Measurements from ENCODE around the gene RABL6.
"Not testable (repeated sequence)": the region's sequence is repeated elsewhere in the genome, so short reads cannot be mapped to it uniquely, and the experiment has no call there.

The RABL6 gene, protein sequence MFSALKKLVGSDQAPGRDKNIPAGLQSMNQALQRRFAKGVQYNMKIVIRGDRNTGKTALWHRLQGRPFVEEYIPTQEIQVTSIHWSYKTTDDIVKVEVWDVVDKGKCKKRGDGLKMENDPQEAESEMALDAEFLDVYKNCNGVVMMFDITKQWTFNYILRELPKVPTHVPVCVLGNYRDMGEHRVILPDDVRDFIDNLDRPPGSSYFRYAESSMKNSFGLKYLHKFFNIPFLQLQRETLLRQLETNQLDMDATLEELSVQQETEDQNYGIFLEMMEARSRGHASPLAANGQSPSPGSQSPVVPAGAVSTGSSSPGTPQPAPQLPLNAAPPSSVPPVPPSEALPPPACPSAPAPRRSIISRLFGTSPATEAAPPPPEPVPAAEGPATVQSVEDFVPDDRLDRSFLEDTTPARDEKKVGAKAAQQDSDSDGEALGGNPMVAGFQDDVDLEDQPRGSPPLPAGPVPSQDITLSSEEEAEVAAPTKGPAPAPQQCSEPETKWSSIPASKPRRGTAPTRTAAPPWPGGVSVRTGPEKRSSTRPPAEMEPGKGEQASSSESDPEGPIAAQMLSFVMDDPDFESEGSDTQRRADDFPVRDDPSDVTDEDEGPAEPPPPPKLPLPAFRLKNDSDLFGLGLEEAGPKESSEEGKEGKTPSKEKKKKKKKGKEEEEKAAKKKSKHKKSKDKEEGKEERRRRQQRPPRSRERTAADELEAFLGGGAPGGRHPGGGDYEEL

DNA sequence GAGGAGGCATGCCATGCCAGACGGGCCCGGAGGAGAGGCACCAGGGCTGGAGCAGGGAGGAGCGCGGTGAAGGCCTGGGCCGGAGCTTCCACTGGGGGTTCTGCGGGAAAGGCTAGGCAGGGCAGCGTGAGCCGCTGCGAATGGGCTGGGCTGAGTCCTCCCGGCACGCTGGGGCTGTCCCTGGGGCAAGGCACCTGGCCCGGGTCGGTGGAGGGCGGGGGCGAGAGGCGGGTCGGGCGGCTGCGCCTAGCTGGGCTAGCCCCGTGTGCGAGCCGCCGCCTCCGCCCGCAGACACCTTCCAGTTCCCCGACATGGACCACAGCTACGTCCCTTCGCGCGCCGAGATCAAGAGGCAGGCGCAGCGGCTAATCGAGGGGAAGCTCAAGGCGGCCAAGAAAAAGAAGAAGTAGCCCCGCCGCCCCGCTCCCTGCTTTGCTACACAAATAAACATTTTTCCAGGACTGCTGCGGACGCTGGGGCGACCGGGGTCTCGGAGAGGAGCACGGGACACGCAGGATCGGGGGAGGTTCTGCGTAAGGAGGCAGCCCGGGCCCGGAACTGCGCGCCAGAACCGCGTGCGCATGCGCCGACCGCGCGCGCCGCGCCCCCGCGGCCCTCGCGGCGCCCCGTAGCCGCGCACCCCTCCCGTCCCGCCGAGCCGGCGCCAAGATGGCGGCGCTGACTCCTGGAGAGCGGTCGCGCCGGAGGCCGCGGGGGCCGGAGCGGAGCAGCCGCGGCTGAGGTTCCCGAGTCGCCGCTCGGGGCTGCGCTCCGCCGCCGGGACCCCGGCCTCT lies at the start of gene RABL6:
Gene RABL6, plus strand, starts transcription at position 668 of the 794 bp plus-strand sequence. CDS start 249 bp downstream, outside the sequence.
- peak; percentile 75 for DNase-seq

DNA sequence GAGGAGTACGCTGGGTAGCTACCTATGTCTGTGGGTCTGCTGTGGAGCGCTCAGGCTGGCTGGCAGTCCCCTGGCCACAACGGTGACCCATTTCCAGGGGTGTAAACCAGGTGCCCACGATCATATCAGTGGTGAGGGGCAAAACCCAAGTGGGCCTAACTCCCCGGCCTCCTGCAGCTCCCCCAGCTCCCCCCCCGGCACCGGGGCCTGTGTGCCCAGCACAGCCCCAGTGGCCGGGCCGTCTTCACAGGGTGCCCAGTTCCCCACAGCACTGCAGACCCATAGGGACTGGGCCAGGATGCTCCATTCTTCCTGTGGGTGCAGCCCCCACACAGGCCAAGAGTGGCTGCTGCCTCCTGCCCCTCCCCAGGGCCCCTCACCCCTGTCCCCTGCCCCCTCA lies 48.7 kb upstream of the RABL6 start:
- no peak for DNase-seq

DNA sequence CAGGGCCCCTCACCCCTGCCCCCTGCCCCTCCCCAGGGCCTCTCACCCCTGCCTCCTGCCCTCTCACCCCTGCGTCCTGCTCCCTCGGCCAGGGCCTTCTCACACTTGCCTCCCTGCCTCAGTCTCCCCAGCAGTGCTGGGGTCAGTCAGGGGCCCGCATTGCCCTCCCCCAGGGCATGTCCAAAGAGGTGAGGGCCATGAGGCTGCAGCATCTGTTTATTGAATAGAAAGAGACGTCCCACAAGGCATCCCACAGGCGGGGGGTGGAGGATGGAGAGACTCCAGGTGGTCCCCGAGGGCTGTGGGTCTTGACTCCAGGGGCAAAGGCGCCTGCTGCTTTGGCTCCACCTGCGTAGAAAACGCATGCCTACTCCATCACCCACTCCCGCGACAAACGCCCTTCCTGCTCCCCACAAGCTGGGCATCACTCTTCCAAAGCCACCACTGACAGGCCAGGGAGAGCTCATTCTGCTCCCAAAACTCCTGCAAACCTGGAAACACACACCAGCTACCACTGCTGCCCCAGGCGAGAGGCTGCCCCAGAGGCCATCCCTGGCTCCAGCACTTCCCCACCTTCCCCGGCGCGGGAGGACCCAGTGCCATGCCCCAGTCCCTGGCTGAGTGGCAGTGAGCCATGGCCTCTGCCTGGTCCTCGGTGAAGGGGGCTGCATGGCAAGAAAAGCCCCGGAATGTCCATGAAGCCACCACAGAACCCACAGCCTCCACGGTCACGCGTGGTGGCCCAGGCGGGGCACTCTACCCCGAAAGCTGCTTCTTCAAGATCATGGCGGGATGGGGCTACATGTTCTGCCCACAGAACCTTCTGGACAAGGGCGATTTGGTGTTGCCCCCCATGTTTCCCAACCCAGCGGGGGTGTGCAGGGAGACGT lies 48.1 kb upstream of the RABL6 start:
- no peak for DNase-seq

- DNase-seq = no peak
Measured at GRCh38 chr9:136760424-136760823, 47.3 kb upstream of the RABL6 start.

DNA sequence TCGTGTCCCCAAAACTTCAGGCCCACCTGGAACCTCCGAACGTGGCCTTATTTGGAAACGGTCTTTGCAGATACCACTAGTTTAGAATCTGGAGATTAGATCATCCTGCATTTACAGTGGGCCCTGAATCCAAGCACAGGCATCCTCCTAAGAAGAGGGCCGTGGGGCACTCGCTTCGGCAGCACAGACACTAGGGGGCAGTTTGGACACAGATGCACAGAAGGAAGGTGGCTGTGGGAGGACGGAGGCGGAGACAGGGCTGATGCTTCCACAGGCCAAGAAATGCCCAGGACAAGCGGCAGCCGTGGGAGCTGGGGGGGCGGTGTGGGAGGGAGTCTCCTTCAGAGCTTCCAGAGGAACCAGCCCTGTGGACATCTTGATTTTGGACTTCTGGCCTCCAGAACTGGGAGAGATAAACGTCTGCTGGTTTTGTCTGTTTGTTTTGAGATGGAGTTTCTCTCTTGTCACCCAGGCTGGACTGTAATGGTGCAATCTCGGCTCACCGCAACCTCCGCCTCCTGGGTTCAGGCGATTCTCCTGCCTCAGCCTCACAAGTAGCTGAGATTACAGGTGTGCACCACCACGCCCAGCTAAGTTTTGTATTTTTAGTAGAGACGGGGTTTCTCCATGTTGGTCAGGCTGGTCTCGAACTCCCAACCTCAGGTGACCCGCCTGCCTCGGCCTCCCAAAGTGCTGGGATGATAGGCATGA lies 46.8 kb upstream of the RABL6 start:
- DNase-seq = not testable (repeated sequence)

DNA sequence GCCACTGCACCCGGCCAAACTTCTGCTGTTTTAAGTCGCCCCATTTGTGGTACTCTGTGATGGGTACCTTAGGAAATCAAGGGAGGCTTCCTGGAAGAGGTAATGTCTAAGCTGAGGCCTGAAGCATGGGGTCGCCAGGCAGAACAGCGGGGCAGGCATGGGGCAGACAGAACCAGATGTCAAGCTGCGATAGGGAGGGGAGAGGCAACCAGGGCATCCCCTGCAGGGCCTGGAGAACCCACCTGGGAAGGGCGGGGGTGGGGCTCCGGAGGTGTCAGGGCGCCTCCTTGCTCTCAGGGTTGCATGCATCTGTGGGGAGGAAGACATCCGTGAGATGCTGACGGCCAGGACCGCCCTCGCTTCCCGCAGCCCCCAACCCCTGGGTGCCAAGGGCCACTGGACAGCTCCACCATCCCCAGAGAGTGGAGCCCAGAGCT lies 46.2 kb upstream of the RABL6 start:
- no peak for DNase-seq

- DNase-seq = no peak
Measured at GRCh38 chr9:136762221-136762691, 45.5 kb upstream of the RABL6 start.

DNA sequence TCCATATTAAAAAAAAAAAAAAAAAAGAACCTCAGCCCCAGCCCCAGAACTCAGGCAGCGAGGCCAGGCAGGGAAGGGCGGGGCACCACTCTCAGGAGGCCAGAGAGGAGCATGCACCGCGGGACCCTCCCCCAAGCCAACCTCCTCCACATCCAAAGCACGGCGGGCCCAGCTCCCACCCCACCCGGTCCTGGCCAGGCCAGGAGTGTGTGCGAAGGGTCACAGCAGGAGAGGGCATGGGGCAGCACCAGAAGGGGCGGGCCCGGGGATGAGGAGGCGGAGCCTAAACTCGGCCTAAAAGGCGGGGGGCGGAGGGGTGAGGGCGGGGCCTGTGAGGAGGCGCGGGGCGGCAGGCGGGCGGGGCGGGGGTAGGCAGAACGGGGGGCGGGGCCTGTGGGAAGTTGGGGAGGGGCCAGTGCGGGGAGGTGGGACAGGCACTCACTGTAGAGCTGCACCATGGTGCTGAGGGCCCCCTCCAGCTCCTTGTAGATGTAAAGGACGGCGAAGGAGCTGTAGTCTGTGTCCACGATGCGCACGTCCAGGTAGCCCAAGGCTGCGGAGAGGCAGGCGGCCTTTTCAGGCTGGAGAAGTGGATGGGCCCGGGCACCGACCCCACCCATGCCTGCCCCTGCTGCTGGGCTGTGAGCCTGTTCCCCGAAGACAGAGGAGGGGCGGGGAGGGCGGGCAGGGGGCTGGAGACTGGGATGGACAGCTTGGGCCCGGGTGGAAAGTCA lies 44.7 kb upstream of the RABL6 start:
- DNase-seq = peak; percentile 24

DNA sequence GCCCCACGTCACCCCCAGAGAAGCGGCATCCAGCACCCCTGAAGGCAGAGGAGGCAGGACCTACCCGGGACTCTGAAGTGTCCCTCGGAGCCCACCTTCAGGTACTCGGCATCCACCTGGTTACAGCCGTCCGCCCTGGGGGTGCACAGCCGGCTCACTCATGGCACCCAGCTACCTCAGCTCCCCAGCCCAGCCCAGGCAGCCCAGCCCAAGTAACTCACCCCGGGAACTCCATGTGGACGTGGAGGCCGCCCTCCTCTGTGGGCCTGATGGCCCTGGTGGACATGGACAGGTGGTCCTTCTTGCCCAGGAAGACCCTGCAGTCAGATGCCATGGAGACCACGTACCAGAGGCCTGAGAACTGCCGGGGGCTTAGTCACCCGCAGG lies 44.1 kb upstream of the RABL6 start:
- DNase-seq = no peak

DNA sequence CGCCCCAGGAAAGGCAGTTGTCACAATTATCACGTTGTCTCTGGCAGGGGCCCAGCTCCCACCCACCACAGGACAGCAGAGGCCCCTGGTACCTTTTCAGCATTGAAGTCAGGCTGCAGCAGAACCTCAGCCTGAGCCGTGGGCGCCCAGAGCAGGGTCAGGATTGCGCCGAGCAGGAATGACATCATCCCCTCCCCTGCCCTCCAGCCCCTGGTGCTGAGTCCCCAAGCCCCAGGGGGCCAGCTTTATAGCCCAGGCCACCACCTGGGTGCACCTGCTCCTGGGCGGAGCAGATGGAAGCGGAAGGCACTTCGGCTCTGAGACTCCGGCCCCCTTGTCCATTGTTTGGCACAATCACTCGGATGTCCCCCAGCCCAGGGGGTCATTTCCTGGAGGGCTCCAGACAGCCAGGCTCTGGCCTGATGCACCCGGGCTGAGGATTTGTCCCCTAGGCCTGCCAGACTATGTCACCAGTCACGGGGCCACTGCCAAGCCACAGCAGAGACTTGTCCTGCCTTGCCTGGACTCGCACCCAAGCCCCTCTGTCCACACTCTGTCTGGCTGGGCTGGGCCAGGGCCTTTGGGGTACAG lies 43.4 kb upstream of the RABL6 start, which contains the start of gene LCN15:
Gene LCN15, minus strand, starts transcription at position 218 of the 591 bp plus-strand sequence. Its CDS starts 30 bp downstream, at position 188.
- DNase-seq = no peak

DNA sequence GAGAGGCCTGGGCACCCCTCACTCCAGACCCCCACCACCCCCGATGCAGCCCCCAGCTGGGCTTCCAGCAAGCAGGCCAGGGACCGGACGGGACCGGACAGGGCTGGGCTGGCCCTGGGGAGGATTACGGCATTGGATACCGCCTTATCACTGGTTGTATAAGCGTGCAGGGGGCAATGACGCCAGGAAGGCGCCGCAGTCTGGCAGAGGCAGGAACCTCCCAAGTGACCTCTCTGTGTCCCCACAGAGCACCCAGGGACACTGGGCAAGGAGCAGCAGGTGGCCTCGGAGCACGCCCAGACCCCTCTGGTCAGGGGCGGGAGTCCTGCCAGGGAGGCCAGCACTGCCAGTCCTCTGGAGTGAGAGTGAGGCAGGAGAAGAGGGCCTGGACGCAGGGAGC lies 42.7 kb upstream of the RABL6 start:
- DNase-seq = no peak

GRCh38 chr9:136765745-136766409 lies 41.9 kb upstream of the RABL6 start:
- not testable (repeated sequence) for DNase-seq

GRCh38 chr9:136766410-136767120 lies 41.2 kb upstream of the RABL6 start:
- DNase-seq = peak; percentile 53

DNA sequence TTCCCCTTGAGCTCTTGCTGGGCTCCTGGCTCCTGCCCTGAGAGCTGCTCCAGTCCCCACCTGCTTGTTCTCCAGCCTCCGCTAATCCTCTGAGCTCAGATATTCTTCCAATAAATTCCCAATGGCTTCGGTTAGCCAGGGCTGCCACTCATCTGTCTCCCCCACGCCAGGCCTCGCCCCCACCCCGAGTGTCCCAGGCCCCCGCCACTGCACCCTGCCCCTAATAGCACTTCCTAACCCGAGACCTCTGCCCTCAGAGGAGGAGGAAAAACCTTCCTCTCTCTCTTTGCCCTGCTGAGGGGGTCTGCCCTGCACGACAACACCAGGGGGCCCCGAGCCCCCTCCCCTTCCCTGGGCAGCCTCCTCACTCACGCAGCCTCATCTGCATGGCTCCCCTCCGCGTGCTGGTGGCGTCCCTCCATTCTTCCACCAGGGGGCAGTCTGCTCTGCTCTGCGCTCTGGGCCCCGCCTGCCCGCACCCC lies 38.0 kb upstream of the RABL6 start:
- DNase-seq = peak; percentile 45

- DNase-seq = no peak
Measured at GRCh38 chr9:136771907-136772415, 35.8 kb upstream of the RABL6 start.

DNA sequence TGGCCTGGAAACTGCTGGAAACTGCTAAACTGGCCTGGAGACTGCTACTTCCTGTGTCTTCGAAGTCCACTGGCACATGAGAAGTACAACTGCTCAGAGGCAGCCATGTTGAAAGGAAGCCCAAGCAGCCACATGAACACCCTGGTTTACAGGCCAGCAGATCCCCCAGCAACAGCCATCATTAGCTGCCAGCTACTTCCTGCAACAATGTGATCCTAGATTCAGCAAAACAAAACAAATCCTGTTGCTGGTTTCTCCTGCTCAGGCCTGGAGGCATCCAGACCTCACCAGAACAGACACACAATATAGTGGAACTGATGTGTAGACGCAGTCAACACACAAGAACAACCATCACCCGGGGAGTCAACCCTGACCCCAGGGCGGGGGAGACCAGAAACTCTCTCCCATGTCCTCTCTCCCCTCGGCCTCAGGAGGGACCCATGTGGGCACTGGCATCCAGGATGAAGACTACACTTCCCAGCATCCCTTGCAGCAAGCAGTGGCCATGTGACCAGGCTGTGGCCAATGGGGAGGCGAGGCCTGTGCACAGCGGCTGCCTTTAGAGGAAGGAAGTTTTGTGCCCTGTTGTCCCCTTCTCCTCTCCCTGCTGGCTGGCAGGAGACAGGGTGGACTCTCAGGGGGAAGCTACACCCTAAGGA lies 34.2 kb upstream of the RABL6 start:
- DNase-seq = no peak

- no peak for DNase-seq
Measured at GRCh38 chr9:136774416-136775045, 33.2 kb upstream of the RABL6 start.
